GM19239 (cell line): ENCODE data around the gene MSX1.
A peak's percentile ranks its signal among the peaks of the same experiment; 100 is the strongest.

Experiments used
- DNase-seq: peaks from one replicate; pipeline ENCODE4 v3.0.0; 2011; ENCODE audit warnings: low spot score; ENCODE audit not compliant: insufficient read length
- FAIRE-seq: peaks from 2 replicates; lab custom pipeline; 2011; peaks lifted over from hg19 to GRCh38; lab: Jason Lieb, UNC

MSX1 gene

GRCh38 chr4:4838936-4839810 is 20.3 kb upstream of the MSX1 start:
- DNase-seq (no peak), FAIRE-seq (no peak)

- FAIRE-seq (no peak), DNase-seq (no peak)
These were observed 19.1 kb upstream of the MSX1 start for GRCh38 chr4:4840351-4840750.

- DNase-seq (no peak), FAIRE-seq (no peak)
These were observed 18.3 kb upstream of the MSX1 start for GRCh38 chr4:4841156-4841555.

GRCh38 chr4:4842476-4843441 is 16.7 kb upstream of the MSX1 start:
- FAIRE-seq (no peak), DNase-seq (no peak)

DNA sequence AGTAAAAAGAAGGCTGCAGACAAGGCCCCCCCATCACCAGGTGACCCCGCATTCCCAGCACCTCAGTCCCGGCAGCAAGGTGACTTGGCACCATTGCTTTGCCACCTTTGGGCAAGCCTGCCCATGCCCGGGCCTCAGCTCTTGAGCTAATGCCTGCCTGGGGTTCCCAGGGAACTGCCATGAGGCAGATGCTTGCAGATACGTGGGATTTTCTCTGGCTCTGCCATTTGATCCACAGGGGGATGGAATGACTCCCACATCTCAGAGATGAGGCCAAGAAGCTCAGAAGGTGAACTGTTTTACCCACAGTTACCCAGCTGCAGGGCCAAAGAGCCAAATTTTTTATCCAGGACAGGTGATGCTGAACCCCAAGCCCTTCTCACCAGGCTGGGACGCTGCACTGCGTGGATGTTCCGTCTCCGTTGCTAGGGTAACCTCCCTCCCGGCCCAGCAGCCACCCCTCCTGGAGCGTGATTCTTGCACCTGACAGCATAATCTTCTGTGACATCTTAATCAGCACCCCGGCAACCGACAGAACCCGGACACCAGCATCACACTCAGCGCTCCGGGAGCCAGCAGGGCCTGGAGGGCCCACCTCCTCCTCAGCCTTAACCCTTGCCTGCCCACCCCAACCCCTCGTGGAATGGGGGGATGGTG is 15.7 kb upstream of the MSX1 start:
- FAIRE-seq (no peak), DNase-seq (no peak)

DNA sequence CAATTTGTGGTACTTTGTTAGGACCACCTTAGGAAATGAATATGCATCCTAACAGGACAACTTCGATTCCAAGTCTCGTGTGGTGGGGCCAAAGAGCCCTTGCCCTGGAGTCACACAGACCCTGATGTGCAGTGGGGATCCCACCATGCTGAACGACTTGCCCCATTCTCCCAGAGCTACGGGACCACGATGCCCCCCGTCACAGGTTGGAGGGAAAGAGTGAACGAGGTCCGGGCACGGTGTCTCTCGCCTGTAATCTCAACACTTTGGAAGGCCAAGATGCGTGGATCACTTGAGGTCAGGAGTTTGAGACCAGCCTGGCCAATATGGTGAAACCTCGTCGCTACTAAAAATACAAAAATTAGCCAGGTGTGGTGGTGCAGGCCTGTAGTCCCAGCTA is 14.4 kb upstream of the MSX1 start:
- no peak for FAIRE-seq

GRCh38 chr4:4847011-4847410 is 12.5 kb upstream of the MSX1 start:
- FAIRE-seq = no peak
- DNase-seq = no peak

More for the DNA sequence above, 14.4 kb upstream of the MSX1 start:
- no peak for DNase-seq

DNA sequence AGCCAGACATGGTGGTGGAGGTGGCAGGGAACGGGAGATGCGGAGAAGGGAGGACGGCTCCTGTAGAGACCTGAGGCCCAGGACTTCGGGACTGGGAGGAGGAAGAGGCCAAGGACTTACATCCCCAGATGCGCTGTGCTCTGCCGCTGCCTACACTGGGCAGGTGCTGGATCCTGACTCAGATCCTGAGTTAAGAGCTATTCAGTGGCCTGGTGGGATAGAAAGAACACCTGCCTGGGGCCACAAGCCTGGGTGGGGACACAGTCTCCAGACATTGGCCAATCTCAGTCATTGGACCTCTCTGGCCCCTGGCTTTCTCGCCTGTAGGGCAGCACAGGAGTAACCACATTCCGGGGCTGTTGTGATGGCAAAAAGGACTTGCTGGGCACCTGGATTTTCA is 10.9 kb upstream of the MSX1 start:
- DNase-seq = no peak

DNA sequence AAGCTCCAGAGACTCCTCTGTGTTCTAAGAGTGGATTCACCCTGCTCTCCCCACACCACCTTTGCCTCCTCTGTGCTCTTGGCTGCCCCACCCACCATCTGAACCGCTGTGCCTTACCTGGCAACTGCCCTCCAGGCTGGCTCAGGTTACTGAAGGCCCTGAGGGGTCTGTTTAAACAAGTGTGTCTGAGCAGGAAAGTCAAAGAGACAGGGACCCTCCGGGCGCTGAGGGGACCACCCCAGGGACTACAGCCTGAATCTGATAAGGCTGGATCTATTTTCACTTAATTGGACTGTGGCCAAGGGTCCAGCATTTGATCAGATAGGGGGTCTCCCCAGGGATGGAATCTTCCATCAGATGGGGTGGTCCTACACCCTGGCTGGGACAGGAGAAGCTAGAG is 10.4 kb upstream of the MSX1 start:
- no peak for DNase-seq
- FAIRE-seq = no peak

More for the DNA sequence above, 10.9 kb upstream of the MSX1 start:
- no peak for FAIRE-seq

DNA sequence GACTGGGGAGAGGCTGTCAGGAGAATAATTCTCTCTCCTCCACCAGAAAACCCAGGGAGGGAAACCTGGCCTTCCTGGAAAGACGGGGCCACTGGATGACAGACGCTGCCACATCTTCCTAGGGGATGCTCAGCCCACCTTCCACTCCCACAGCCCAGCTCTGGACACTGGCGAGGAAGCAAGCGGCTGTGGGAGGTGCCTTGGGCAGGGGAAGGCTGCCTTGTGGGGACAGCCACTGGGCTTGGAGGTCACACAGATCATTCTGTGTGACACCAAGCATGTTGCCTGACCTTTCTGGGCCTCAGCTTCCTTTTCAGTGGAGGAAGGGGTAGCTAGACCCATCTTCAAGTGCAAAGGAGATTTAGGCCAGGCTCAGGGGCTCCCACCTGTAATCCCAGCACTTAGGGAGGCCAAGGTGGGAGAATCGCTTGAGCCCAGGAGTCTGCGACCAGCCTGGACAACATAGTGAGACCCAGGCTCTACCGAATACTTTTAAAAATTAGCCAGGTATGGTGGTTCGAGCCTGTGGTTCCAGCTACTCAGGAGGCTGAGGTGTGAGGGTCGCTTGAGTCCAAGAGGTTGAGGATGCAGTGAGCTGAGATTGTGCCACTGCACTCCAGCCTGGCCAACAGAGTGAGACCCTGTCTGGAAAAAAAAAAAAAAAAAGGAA is 9.8 kb upstream of the MSX1 start:
- FAIRE-seq = no peak
- DNase-seq = no peak

- no peak for FAIRE-seq
- DNase-seq = no peak
These were observed 8.4 kb upstream of the MSX1 start for GRCh38 chr4:4851081-4851480.

DNA sequence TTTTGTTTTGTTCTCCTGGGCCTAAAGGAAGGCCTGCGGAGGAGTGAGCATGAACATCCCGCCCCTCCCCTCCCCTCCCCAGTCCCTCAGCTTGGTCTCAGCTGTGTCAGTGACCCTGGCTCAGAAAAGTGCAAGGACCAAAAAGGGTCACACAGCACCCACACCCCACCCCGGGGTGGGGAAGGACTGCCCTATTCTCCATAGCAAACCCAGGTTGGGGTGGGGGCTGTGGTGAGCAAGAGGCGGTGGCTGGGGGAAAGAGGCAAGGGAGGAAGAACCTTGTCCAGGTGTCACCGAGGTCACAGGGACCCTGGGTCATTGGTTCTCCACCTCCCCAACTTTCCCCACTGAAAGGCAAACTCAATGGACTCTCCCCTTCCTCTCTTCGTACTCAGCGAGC is 7.6 kb upstream of the MSX1 start:
- FAIRE-seq = no peak
- no peak for DNase-seq

DNA sequence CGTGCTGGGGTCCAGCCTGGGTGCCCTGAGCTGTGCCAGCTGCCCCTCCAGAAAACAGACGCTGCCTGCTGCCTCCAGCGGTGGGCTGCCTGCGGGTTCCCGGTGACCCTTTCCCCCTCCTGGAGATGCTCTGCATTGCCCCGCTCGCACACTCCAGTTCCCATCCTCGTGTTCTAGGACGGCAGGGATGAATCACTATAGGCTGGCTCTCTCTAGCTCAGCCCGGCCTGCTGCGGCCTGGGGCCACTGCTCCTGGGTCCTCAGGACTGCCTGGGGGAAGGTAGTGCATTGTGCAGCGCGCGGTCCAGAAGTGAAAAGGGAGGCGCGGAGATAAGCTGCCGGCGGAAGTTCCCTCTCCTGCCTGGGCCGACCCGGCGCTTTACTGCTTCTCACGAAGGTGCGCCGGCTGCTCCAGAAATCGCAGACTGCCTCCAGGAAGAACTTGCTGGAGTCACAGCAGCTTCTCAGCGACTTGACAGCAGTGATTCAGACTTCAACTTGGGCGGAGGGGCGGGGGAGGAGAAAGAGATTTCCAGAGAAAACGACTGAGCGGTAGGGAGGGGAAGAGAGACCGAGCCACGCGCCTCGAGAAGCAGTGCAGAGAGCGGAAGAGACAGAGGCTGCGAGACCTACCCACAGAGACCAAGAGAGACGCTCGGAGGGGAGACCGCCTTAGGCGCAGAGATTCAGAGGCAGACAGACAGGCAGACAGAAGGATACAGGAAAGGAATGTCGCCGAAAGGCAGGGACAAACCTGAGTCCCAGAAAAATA is 6.7 kb upstream of the MSX1 start:
- no peak for FAIRE-seq
- no peak for DNase-seq

DNA sequence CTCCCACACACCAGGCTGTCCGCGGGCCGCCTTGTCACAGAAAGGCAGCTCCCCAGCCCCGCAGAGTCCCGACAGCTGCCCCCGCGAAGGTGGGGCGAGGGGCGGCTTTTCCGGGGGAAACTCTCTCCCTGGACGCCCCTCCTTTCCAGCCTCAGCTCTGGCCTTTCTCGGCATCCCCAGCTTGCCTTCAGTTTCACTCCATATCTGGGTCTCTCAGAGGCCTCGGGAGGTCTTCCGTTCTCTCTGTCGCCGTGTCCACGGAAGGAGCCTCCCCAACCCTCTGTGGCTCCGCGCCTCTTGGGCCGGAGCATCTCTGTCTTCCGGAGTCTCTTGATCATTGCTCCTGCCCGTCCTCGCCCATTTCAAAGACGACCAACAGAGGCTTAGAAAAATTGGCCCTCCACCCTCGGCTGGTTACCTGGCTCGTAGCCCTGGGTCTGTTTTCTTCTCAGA is 6.1 kb upstream of the MSX1 start:
- DNase-seq (no peak), FAIRE-seq (no peak)

DNA sequence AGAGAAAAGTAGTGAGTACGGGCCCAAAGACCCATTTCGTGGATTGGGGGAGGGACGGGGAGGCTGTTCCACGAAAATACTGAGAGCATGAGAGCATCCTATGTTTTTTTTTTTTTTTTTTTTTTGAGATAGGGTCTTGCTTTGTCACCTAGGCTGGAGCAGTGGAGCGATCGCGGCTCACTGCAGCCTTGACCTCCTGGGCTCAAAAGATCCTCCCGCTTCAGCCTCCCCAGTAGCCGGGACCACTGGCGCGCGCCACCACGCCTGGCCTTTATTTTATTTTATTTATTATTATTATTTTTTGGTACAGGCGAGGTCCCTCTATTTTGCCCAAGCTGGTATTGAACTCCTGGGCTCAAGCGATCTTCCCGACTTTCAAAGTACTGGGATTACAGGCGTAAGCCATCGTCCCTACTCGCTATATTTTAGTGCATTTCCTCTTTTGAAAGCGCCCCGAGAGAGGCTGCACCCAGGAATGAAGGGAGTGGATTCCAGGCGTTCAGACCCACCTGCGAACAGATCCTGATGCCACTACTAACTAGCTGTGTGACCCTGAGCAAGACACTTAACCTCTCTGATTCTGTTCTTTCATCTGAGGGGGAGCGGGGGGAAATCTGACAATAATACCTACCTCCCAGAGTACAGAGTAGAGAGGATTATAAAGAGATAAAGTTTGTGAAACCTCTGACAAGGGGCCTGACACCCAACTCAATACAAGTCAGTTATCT is 5.4 kb upstream of the MSX1 start:
- DNase-seq (no peak), FAIRE-seq (no peak)

DNA sequence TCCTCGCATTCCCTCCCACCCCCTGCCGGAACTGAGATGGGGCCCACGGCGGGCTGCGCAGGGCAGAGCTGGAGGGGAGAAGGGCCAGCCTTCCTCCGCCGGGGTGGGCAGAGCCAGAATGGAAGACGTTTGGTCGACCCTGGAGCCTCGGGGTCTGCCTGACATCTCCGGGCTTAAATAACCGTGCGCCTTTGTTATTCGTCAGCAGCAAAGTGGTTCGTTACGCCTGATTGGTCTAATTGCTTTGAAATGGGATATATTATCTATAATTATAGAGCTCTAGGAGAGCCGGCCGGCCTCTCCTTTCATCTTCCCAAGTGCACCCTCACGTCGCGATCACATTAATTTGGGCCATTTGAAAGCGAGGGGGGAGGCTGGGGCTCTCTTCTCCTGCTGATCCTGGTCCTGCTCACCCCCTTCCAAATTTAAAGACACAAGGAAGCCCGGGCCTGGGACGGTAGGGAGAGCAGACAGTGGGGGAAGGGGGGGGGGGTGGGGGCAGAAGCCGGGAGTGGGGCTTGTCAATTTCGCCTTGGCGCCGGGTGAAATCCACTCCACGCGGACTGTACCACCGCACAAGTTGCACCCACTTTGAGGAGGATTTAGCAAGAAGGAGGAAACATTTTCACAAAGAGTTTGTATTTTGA is 4.7 kb upstream of the MSX1 start:
- DNase-seq (no peak), FAIRE-seq (no peak)

GRCh38 chr4:4855301-4856070 is 4.0 kb upstream of the MSX1 start:
- no peak for DNase-seq
- FAIRE-seq = peak; percentile 64
